GM12875 (cell line): Measurements from ENCODE around the gene TMEM256.

ENCODE experiments used
- H3K4me3 ChIP-seq: one replicate; pipeline ENCODE4 v1.5.1; 2011; ENCODE audit warnings: low read depth, low read length, control low read depth
- CTCF ChIP-seq: IDR thresholded peaks from 2 replicates; pipeline ENCODE4 v1.5.1; 2011; ENCODE audit warnings: low read depth, mild to moderate bottlenecking, control low read depth, inconsistent platforms, low read length, moderate library complexity, borderline replicate concordance; ENCODE audit not compliant: insufficient read depth

Gene TMEM256

GRCh38 chr17:7407485-7408251 is 3.8 kb upstream of the TMEM256 start, which contains the start of gene NLGN2:
Gene NLGN2 (plus strand): TSS chr17:7407845. CDS start chr17:7408256, 411 bp downstream.
- no peak for TF ChIP-seq CTCF

GRCh38 chr17:7407082-7407481 is 3.2 kb upstream of the TMEM256 start:
- H3K4me3 ChIP-seq, result no peak overlapping the region
- no peak for TF ChIP-seq CTCF

More at GRCh38 chr17:7407485-7408251, 3.8 kb upstream of the TMEM256 start, which contains the start of gene NLGN2:
- no peak within 1 kb of the TSS for H3K4me3 ChIP-seq

DNA sequence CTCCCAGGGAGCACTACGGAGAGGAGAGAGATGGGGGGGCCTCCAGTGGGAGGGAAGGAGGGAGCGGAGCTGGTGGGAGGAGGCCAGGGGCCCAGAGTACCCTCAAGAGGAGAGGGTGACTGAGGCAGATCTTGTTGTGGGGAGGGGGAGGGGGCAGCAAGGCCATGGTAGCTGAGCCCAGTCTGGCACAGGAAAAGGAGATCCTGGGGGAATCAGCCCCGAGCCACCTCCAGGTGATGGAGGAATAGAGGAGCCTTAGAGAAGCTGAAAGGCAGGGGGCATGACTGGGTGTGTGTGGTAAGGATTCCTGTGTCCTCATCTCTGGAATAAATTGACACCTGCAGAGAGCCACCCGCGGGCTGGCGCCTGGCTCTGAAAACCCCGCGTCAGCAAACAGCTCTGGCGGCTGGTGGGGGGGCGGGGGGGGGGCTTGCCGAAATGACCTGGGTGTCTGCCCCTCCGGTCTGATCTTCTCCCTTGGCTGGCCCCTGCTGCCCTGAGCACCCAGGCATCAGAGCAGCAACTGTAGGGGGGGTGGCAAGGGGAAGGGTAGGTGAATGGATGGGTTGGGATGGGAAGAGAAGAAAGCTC is 2.4 kb upstream of the TMEM256 start:
- no peak for TF ChIP-seq CTCF
- no peak overlapping the region for H3K4me3 ChIP-seq

DNA sequence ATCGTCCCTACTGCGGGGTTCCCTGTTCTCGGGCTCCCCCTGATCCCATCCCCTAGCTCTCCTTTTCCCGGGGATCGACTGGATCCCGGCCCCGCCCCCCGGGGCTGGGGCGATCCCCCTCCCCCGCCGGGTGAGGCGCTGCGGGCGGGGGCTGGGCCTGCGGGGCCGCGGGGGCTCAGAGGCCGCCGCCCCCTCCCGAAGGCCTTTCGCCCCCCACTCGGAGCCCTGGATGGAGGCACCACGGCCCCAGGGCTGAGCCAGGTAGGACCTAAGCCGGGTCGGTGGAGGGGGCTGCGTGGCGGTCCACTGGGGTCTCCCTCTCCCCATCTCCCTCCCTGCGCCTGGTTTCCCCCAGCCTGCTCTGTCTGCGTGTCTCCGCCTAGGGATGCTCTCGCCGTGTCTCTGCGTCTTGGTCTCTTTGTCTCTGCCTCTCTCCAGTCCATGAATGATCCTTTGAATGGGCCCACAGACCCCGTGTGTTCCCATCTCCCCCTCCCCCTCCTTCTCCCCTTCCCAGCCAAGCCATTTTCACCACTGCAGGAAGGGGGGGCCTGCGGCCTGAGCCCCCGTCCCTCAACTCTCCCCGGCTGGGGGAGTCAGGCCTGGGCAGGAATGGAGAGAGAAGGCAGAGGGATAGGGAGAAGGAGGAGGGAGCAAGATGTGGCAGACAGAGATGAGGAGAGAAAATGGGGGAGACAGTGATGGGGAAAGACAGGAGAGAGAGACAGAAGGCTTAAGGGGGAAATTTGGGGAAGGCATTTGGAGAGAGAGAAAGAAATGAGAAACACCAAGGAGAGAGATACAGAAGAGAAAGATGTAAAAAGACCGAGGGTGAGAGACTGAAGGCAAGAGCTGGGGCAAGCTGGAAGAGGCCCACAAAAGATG is 1.7 kb upstream of the TMEM256 start:
- no peak overlapping the region for H3K4me3 ChIP-seq
- no peak for TF ChIP-seq CTCF

GRCh38 chr17:7404737-7405349 is 946 bp upstream of the TMEM256 start:
- TF ChIP-seq CTCF, result no peak
- peak overlapping the region; percentile 46 for H3K4me3 ChIP-seq

DNA sequence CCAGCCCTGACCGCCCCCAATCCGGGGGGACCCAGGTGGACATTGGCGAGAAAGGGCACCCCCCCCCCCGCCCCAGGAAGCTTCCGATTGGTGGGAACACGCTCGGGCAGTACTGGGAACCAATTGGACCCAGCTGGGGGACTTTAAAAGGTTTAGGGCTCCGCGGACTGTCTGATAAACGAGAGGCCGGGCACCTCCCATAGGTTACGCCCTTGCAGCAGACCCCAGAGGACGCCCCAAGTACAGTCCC is 245 bp downstream of the TMEM256 start:
- peak overlapping the region; percentile 80 for H3K4me3 ChIP-seq
- TF ChIP-seq CTCF, result no peak
